ENCODE data around the gene HCST.

Gene HCST

DNA sequence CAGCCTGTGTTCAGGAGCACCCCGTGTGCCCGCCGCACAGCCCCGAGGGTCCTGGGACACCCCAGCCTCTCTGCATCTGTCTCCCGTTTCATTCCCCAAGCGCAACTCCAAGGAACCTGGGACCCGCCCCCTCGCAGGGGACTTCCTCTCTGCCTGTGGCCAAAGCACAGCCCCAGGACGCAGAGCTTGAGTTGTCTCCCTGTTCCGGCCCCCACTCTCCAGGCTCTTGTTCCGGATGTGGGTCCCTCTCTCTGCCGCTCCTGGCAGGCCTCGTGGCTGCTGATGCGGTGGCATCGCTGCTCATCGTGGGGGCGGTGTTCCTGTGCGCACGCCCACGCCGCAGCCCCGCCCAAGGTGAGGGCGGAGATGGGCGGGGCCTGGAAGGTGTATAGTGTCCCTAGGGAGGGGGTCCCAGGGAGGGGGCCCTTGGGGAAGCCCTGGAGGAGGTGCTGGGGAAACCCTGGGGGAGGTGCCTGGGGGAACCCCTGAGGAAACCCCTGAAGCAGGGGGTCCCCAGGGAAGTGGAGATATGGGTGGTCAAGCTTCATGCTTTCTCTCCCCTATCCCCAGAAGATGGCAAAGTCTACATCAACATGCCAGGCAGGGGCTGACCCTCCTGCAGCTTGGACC, 1.3 kb downstream of the HCST start:
- H3K4me3 ChIP-seq (ENCODE audit: low read depth, low read length) = peak overlapping the region; percentile 55

DNA sequence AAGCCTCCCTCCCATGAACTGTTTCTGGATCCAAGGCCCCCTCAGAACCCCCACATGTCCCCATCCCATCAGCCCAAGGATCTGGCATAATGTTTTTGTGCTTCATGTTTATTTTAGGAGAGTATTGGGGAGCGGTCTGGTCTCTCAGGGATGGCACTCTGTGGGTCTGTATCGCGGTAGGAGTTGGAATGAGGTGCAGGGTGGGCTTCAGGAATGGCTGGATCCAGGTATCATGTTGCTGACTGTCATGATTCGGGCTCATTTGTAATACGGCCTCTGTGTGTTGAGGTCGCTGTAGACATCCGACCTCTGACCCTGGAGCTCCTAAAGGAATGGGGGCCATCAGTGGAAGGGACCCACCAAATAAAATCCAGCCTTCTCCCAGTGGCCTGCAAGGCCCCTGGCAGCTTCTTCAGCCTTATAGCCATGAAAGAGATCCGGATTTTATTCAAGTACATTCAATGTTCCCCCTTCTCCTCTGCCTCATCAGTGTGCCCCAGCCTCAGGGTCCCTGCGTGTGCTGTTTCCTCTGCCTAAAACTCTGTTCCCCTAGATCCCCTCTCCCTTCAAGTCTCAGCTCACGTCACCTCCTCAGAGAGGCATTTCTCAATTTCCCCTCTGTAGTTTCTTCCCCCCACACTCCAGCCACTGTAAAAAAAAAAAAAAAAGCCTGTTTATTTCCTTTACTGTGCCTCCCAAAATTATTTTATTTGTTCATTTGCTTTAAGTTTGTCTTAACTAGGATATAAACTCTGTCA, 2.2 kb downstream of the HCST start:
- TF ChIP-seq, protein P1, sequence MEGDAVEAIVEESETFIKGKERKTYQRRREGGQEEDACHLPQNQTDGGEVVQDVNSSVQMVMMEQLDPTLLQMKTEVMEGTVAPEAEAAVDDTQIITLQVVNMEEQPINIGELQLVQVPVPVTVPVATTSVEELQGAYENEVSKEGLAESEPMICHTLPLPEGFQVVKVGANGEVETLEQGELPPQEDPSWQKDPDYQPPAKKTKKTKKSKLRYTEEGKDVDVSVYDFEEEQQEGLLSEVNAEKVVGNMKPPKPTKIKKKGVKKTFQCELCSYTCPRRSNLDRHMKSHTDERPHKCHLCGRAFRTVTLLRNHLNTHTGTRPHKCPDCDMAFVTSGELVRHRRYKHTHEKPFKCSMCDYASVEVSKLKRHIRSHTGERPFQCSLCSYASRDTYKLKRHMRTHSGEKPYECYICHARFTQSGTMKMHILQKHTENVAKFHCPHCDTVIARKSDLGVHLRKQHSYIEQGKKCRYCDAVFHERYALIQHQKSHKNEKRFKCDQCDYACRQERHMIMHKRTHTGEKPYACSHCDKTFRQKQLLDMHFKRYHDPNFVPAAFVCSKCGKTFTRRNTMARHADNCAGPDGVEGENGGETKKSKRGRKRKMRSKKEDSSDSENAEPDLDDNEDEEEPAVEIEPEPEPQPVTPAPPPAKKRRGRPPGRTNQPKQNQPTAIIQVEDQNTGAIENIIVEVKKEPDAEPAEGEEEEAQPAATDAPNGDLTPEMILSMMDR (IDR thresholded peaks at IDR 0.05) = no peak
- peak overlapping the region; percentile 81 for H3K27ac ChIP-seq
- no peaks in the 10 kb centered on the region for H3K36me3 ChIP-seq (ENCODE audit: control insufficient read depth, insufficient read depth, low read length)
- no peak overlapping the region for H3K4me3 ChIP-seq (ENCODE audit: low read depth, low read length)
- H3K27me3 ChIP-seq (ENCODE audit: control insufficient read depth, insufficient read depth, low read length) = no peaks in the 10 kb centered on the region
- H3K9me3 ChIP-seq (ENCODE audit: control insufficient read depth, low read length) = no peaks in the 10 kb centered on the region
- no peaks in the 10 kb centered on the region for H3K79me2 ChIP-seq
- H3K4me2 ChIP-seq (ENCODE audit: low read length) = no peak overlapping the region
- no peak overlapping the region for H3K9ac ChIP-seq
- peaks cover 8% of the 10 kb centered on the region for H3K4me1 ChIP-seq
- peak overlapping the region; percentile 23 for H2AFZ ChIP-seq

More for the DNA sequence above, 1.3 kb downstream of the HCST start:
- Histone ChIP-seq H2AFZ (peak overlapping the region; percentile 74), H3K4me1 (peaks cover 10% of the 10 kb centered on the region), H3K9ac (no peak overlapping the region), H3K27ac (peak overlapping the region; percentile 81), H3K79me2 (no peaks in the 10 kb centered on the region), H3K36me3 (ENCODE audit: control insufficient read depth, insufficient read depth, low read length) (no peaks in the 10 kb centered on the region), H3K4me2 (ENCODE audit: low read length) (peak overlapping the region; percentile 81), H3K27me3 (ENCODE audit: control insufficient read depth, insufficient read depth, low read length) (no peaks in the 10 kb centered on the region), H3K9me3 (ENCODE audit: control insufficient read depth, low read length) (no peaks in the 10 kb centered on the region)
- TF ChIP-seq, protein P1 (IDR thresholded peaks at IDR 0.05) = no peak

DNA sequence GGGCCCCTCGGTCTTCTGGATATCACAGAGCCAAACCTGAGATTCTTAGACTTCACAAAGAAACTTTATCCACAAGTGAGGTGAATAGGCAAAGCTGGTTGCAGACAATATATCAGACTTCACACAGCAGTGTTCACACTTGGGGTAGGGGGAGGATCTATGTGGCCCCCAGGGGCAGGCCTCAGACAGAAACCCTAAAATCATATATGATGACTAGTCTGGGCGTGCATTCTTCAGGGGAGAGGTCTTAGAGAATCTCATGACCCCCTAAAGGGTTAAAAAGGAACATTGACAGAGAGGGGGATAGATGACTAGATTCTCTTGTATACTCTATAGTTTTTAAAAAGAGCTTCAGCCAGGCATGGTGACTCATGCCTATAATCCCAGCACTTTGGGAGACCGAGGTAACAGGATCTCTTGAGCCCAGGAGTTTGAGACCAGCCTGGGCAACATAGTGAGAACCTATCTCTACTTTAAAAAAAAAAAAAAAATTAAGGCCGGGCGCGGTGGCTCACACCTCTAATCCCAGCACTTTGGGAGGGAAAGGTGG, 2.9 kb downstream of the HCST start:
- Histone ChIP-seq H3K9ac (no peak overlapping the region), H3K9me3 (ENCODE audit: control insufficient read depth, low read length) (no peaks in the 10 kb centered on the region), H3K27me3 (ENCODE audit: control insufficient read depth, insufficient read depth, low read length) (no peaks in the 10 kb centered on the region), H3K27ac (peak overlapping the region; percentile 21), H3K36me3 (ENCODE audit: control insufficient read depth, insufficient read depth, low read length) (no peaks in the 10 kb centered on the region), H2AFZ (peak overlapping the region; percentile 23), H3K4me1 (peaks cover 8% of the 10 kb centered on the region), H3K4me3 (ENCODE audit: low read depth, low read length) (no peak overlapping the region), H3K79me2 (no peaks in the 10 kb centered on the region), H3K4me2 (ENCODE audit: low read length) (no peak overlapping the region)
- TF ChIP-seq, protein P1 (IDR thresholded peaks at IDR 0.05) = no peak

DNA sequence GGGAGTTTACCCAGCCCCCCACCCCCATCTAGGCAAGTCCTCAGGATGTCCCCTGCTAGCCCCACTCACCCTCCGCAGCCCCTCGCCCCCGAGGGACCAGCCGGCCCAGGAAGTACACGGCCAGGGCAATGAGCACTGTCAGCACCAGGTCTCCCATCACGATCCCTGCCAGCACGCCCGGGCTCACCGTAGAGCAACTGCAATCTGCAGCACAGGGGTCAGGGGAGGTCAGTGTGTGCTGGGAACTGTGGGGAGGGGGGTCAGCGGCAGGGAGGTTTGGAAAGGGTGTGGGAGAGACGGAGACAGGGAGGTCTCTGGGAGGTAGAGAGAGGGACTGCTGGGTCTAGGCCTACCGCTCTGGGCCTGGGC, 5.0 kb downstream of the HCST start:
- H3K27me3 ChIP-seq (ENCODE audit: control insufficient read depth, insufficient read depth, low read length) = no peaks in the 10 kb centered on the region
- H3K27ac ChIP-seq = peak overlapping the region; percentile 13
- H3K79me2 ChIP-seq = no peaks in the 10 kb centered on the region
- H3K9ac ChIP-seq = no peak overlapping the region
- peaks cover 13% of the 10 kb centered on the region for H3K4me1 ChIP-seq
- H3K36me3 ChIP-seq (ENCODE audit: control insufficient read depth, insufficient read depth, low read length) = no peaks in the 10 kb centered on the region
- H3K4me3 ChIP-seq (ENCODE audit: low read depth, low read length) = no peak overlapping the region
- no peaks in the 10 kb centered on the region for H3K9me3 ChIP-seq (ENCODE audit: control insufficient read depth, low read length)
- TF ChIP-seq, protein P1 (IDR thresholded peaks at IDR 0.05) = no peak
- H3K4me2 ChIP-seq (ENCODE audit: low read length) = no peak overlapping the region
- H2AFZ ChIP-seq = peak overlapping the region; percentile 68

Data from parathyroid adenoma (tissue), 2 donors.